H1 (cell line): Measurements from ENCODE around the gene STXBP6. TPM values are rescaled to one million over a fixed set of nuclear protein-coding genes. Genes with fewer than 3 reads are reported as not detected.

Experiments
- CTCF ChIA-PET: fragments of 300-600 bp; sonication (Branson Sonifier 250); formaldehyde crosslinking; loops from one replicate; lab custom pipeline; 2021; ENCODE audit not compliant: partially characterized antibody; lab: Charles Lee
- POLR2A ChIA-PET: fragments of 300-600 bp; sonication (Branson Sonifier 250); formaldehyde crosslinking; loops from one replicate; lab custom pipeline; 2021; ENCODE audit warnings: inconsistent platforms; ENCODE audit not compliant: partially characterized antibody; lab: Charles Lee
- DNase-seq, 2 experiments: peaks; one replicate each; pipeline versions ENCODE4 v3.0.0 to v3.0.0-alpha.2; 2010 to 2022; ENCODE audit warnings: low spot score in 2 of 2, low read depth in 1 of 2, mixed read lengths in 1 of 2
- FAIRE-seq: peaks from 2 replicates; lab custom pipeline; 2011; peaks lifted over from hg19 to GRCh38; lab: Jason Lieb, UNC
- H2AFZ ChIP-seq: 2 replicates; pipeline ENCODE4 v1.8.1; 2012; ENCODE audit warnings: low read length, inconsistent platforms
- H2AK5ac ChIP-seq: 2 replicates; pipeline ENCODE4 v1.6.1; 2013; ENCODE audit warnings: low read depth, low read length
- H2BK120ac ChIP-seq: replicated peaks from 2 replicates; pipeline ENCODE3; 2013; ENCODE audit warnings: low read depth, low read length, inconsistent platforms
- H2BK12ac ChIP-seq: 2 replicates; pipeline ENCODE4 v1.6.1; 2013; ENCODE audit warnings: low read depth, low read length
- H2BK15ac ChIP-seq: 2 replicates; pipeline ENCODE4 v1.6.1; 2013; ENCODE audit warnings: low read length
- H2BK20ac ChIP-seq: 2 replicates; pipeline ENCODE4 v1.6.1; 2013; ENCODE audit warnings: low read length
- H2BK5ac ChIP-seq: 2 replicates; pipeline ENCODE4 v1.6.1; 2013; ENCODE audit warnings: low read depth, low read length
- H3K14ac ChIP-seq: 2 replicates; pipeline ENCODE4 v1.6.1; 2013; ENCODE audit warnings: inconsistent platforms; ENCODE audit not compliant: insufficient read length
- H3K18ac ChIP-seq: 2 replicates; pipeline ENCODE4 v1.6.1; 2013; ENCODE audit warnings: low read length; ENCODE audit errors: extremely low read depth
- H3K23ac ChIP-seq: 2 replicates; pipeline ENCODE4 v1.6.1; 2013; ENCODE audit warnings: inconsistent platforms; ENCODE audit not compliant: insufficient read length
- H3K23me2 ChIP-seq: 2 replicates; pipeline ENCODE4 v1.6.1; 2013; ENCODE audit warnings: low read depth, low read length
- H3K27ac ChIP-seq: 2 replicates; pipeline ENCODE4 v1.6.1; 2011; ENCODE audit warnings: low read depth, low read length, inconsistent platforms
- H3K27me3 ChIP-seq, 4 experiments: replicated peaks in 1 of 4; 1 replicate in 1 of 4; 2 replicates in 3 of 4; pipeline versions ENCODE4 v1.6.1 to v1.8.1; 2011 to 2013; ENCODE audit warnings: low read length in 3 of 4, mild to moderate bottlenecking in 3 of 4, inconsistent platforms in 2 of 4, mixed read lengths in 2 of 4, moderate library complexity in 1 of 4; ENCODE audit not compliant: control insufficient read depth in 3 of 4, insufficient read depth in 3 of 4; ENCODE audit errors: extremely low read depth in 1 of 4
- H3K36me3 ChIP-seq, 4 experiments: 2 replicates each; pipeline versions ENCODE4 v1.6.1 to v1.8.1; 2011 to 2013; ENCODE audit warnings: mild to moderate bottlenecking in 4 of 4, low read length in 3 of 4, moderate library complexity in 2 of 4, control low read depth in 1 of 4, inconsistent platforms in 1 of 4; ENCODE audit not compliant: insufficient read depth in 4 of 4, control insufficient read depth in 2 of 4
- H3K4ac ChIP-seq: replicated peaks from 2 replicates; pipeline ENCODE3; 2013; ENCODE audit warnings: low read length, low read depth, mixed read lengths, inconsistent platforms; ENCODE audit not compliant: insufficient read length
- H3K4me1 ChIP-seq, 4 experiments: replicated peaks in 1 of 4; 1 replicate in 1 of 4; 2 replicates in 3 of 4; pipeline versions ENCODE4 v1.6.1 to v1.8.1; 2011 to 2013; ENCODE audit warnings: low read length in 3 of 4, inconsistent platforms in 2 of 4, mixed read lengths in 1 of 4; ENCODE audit not compliant: insufficient read depth in 4 of 4, control insufficient read depth in 3 of 4
- H3K4me2 ChIP-seq, 2 experiments: 2 replicates each; pipeline versions ENCODE4 v1.6.1 to v1.8.1; 2011 to 2013; ENCODE audit warnings: low read depth in 2 of 2, low read length in 2 of 2, control low read depth in 1 of 2, inconsistent platforms in 1 of 2, mild to moderate bottlenecking in 1 of 2; ENCODE audit not compliant: insufficient read depth in 1 of 2
- H3K4me3 ChIP-seq, 4 experiments: fragments of 200-600, 300-600 bp in 1 of 4; sonication (generic), shearing (Covaris generic), sonication (Bioruptor Twin) in 1 of 4; 2 replicates each; pipeline versions ENCODE4 v1.5.1 to v1.8.1; 2011 to 2016; ENCODE audit warnings: low read length in 4 of 4, low read depth in 3 of 4, control low read depth in 2 of 4, inconsistent platforms in 2 of 4, mild to moderate bottlenecking in 2 of 4, mixed read lengths in 1 of 4, moderate library complexity in 1 of 4; ENCODE audit not compliant: insufficient read depth in 2 of 4; ENCODE audit errors: extremely low read depth in 1 of 4
- H3K56ac ChIP-seq: replicated peaks from 2 replicates; pipeline ENCODE3; 2013; ENCODE audit warnings: low read depth, mild to moderate bottlenecking, mixed read lengths, low read length, inconsistent platforms; ENCODE audit not compliant: insufficient read length
- H3K79me1 ChIP-seq: 2 replicates; pipeline ENCODE4 v1.6.1; 2013; ENCODE audit warnings: low read depth, low read length, control low read depth
- H3K79me2 ChIP-seq, 2 experiments: 2 replicates each; pipeline versions ENCODE4 v1.6.1 to v1.8.1; 2012 to 2013; ENCODE audit warnings: low read length in 2 of 2, mild to moderate bottlenecking in 2 of 2, inconsistent platforms in 1 of 2; ENCODE audit not compliant: insufficient read depth in 2 of 2, control insufficient read depth in 1 of 2
- H3K9ac ChIP-seq, 4 experiments: replicated peaks in 1 of 4; 1 replicate in 1 of 4; 2 replicates in 3 of 4; pipeline versions ENCODE4 v1.6.1 to v1.8.1; 2011 to 2013; ENCODE audit warnings: low read depth in 3 of 4, low read length in 3 of 4, control low read depth in 2 of 4, mild to moderate bottlenecking in 2 of 4, moderate library complexity in 2 of 4, inconsistent platforms in 1 of 4; ENCODE audit errors: extremely low read depth in 1 of 4
- H3K9me3 ChIP-seq, 2 experiments: 2 replicates each; pipeline versions ENCODE4 v1.6.1 to v1.8.1; 2012 to 2013; ENCODE audit warnings: mild to moderate bottlenecking in 2 of 2, moderate library complexity in 2 of 2, control low read depth in 1 of 2, inconsistent platforms in 1 of 2, low read depth in 1 of 2, low read length in 1 of 2, mixed read lengths in 1 of 2; ENCODE audit not compliant: insufficient read depth in 2 of 2
- H4K20me1 ChIP-seq, 2 experiments: replicated peaks in 1 of 2; 2 replicates each; pipeline versions ENCODE3 to v1.8.1; 2011 to 2013; ENCODE audit warnings: inconsistent platforms in 2 of 2, low read length in 2 of 2, mild to moderate bottlenecking in 1 of 2; ENCODE audit not compliant: insufficient read depth in 2 of 2, control insufficient read depth in 1 of 2
- H4K5ac ChIP-seq: 2 replicates; pipeline ENCODE4 v1.6.1; 2013; ENCODE audit warnings: low read length, low read depth, mixed read lengths, inconsistent platforms; ENCODE audit not compliant: insufficient read length
- H4K8ac ChIP-seq: 2 replicates; pipeline ENCODE4 v1.8.0; 2013; ENCODE audit warnings: mild to moderate bottlenecking, moderate library complexity, low read length, inconsistent platforms; ENCODE audit not compliant: insufficient read depth; ENCODE audit errors: extremely low read depth
- H4K91ac ChIP-seq: replicated peaks from 2 replicates; pipeline ENCODE3; 2013; ENCODE audit warnings: low read length, mixed read lengths, inconsistent platforms; ENCODE audit not compliant: insufficient read length
- BRCA1 ChIP-seq: IDR thresholded peaks from 2 replicates; pipeline ENCODE4 v1.6.1; 2012; ENCODE audit warnings: low read depth, low read length, improper control_type of control experiment
- CEBPB ChIP-seq: IDR thresholded peaks from 2 replicates; pipeline ENCODE4 v1.6.1; 2012; ENCODE audit warnings: low read depth, low read length
- CREB1 ChIP-seq: IDR thresholded peaks from 2 replicates; pipeline ENCODE4 v1.6.1; 2012; ENCODE audit warnings: inconsistent platforms
- EP300 ChIP-seq, 2 experiments: IDR thresholded peaks; 1 replicate in 1 of 2; 2 replicates in 1 of 2; pipeline ENCODE4 v1.6.1; 2011 to 2012; ENCODE audit warnings: low read depth in 2 of 2, low read length in 2 of 2, mild to moderate bottlenecking in 2 of 2, borderline replicate concordance in 1 of 2, inconsistent platforms in 1 of 2, moderate library complexity in 1 of 2
- FOSL1 ChIP-seq: IDR thresholded peaks from 2 replicates; pipeline ENCODE4 v1.6.1; 2011; ENCODE audit warnings: mild to moderate bottlenecking, low read depth, low read length, moderate library complexity; ENCODE audit not compliant: insufficient read depth
- JUN ChIP-seq: IDR thresholded peaks from 2 replicates; pipeline ENCODE4 v1.6.1; 2011; ENCODE audit warnings: low read depth, mild to moderate bottlenecking, improper control_type of control experiment, low read length
- JUND ChIP-seq: IDR thresholded peaks from 2 replicates; pipeline ENCODE4 v1.6.1; 2011; ENCODE audit warnings: mild to moderate bottlenecking, improper control_type of control experiment, low read length
- KDM1A ChIP-seq: fragments of 200-600, 300-600 bp; sonication (generic); IDR thresholded peaks from 2 replicates; pipeline ENCODE4 v1.7.1; 2016; ENCODE audit warnings: mild to moderate bottlenecking, low read length, borderline replicate concordance
- KDM4A ChIP-seq: IDR thresholded peaks from one replicate; pipeline ENCODE4 v1.7.1; 2012; ENCODE audit warnings: low read depth, mild to moderate bottlenecking, moderate library complexity, low read length, inconsistent platforms; ENCODE audit not compliant: severe bottlenecking
- KDM5A ChIP-seq: fragments of 200-600 bp; IDR thresholded peaks from 2 replicates; pipeline ENCODE4 v1.7.1; 2012; ENCODE audit warnings: mild to moderate bottlenecking, low read length, inconsistent platforms, mixed read lengths
- MAFK ChIP-seq: IDR thresholded peaks from 2 replicates; pipeline ENCODE4 v1.6.1; 2012; ENCODE audit warnings: low read depth, mild to moderate bottlenecking, improper control_type of control experiment, low read length
- NANOG ChIP-seq: IDR thresholded peaks from 2 replicates; pipeline ENCODE4 v1.6.1; 2011; ENCODE audit warnings: low read length, low read depth, mild to moderate bottlenecking, inconsistent platforms; ENCODE audit not compliant: insufficient read depth, poor library complexity, severe bottlenecking
- SIRT6 ChIP-seq: IDR thresholded peaks from one replicate; pipeline ENCODE4 v1.7.1; 2012; ENCODE audit warnings: low read length, inconsistent platforms
- SUZ12 ChIP-seq: fragments of 200-600 bp; sonication (generic); IDR thresholded peaks from 2 replicates; pipeline ENCODE4 v1.6.1; 2012; ENCODE audit warnings: mild to moderate bottlenecking, inconsistent platforms, low read length, moderate library complexity, mixed read lengths
- TBP ChIP-seq: IDR thresholded peaks from 2 replicates; pipeline ENCODE4 v1.6.1; 2011; ENCODE audit warnings: low read depth, low read length, improper control_type of control experiment
- YY1 ChIP-seq: IDR thresholded peaks from 2 replicates; pipeline ENCODE4 v1.6.1; 2011; ENCODE audit warnings: low read depth, mild to moderate bottlenecking, low read length
- WGBS, 2 experiments: shearing (Covaris generic) in 1 of 2; methylation state at CpG; one replicate each; pipeline versions ENCODE4 v1.1.6 to v1.1.7; 2013 to 2015; ENCODE audit warnings: low lambda C conversion rate in 2 of 2, mixed read lengths in 2 of 2, inconsistent platforms in 1 of 2, low coverage in 1 of 2, missing lambda C conversion rate in 1 of 2; ENCODE audit not compliant: insufficient replicate concordance in 2 of 2, insufficient coverage in 1 of 2, insufficient read length in 1 of 2; ENCODE audit errors: extremely low coverage in 1 of 2, missing lambda C conversion rate in 1 of 2; 5-methylcytosine and 5-hydroxymethylcytosine counted together
- polyA plus RNA-seq, 7 experiments: library from polyadenylated mRNA; depleted of rRNA in 3 of 7; stranded (reverse) in 5 of 7; unstranded in 2 of 7; fragments of >200 nt in 5 of 7; fragments of 200-250 nt in 2 of 7; gene quantifications; 1 replicate in 5 of 7; 2 replicates in 1 of 7; 4 replicates in 1 of 7; pipeline versions ENCODE4 v1.2.1 to v1.2.3, GENCODE V29; 2011 to 2013; ENCODE audit warnings: missing spikeins in 2 of 7, mixed read lengths in 2 of 7
- total RNA-seq: library from RNA; stranded (reverse); fragmentation: NEBNext Ultra II Directional; extraction: Animal tissue kit (Norgen Biotek cat#: 25700); gene quantifications from 2 replicates; pipeline ENCODE4 v1.2.1, GENCODE V29; 2021

Gene STXBP6
- total and polyA plus RNA-seq, 2 of the 8 experiments (the other 6 are each of a cell fraction or from before 2014, with no cell fraction given), result 9.4 to 18.1 TPM

GRCh38 chr14:24995016-24995415 lies 54.9 kb downstream of the STXBP6 start:
- POLR2A ChIA-PET, result no interaction called here
- TF ChIP-seq FOSL1 (no peak), CEBPB (no peak), TBP (no peak), SUZ12 (no peak), JUND (no peak), KDM1A (no peak), YY1 (no peak), BRCA1 (no peak), CREB1 (no peak), KDM4A (no peak), SIRT6 (no peak), NANOG (no peak), MAFK (no peak), EP300 (IDR thresholded peaks at IDR 0.05; ENCODE audit: borderline replicate concordance in 1 of 2, low read depth in 2 of 2, low read length in 2 of 2) (no peak), KDM5A (no peak), JUN (no peak)

More at GRCh38 chr14:24995016-24995415, 54.9 kb downstream of the STXBP6 start:
- Histone ChIP-seq H3K4me2 (no peak overlapping the region), H3K4ac (no peak overlapping the region), H3K4me1 (peaks cover 0 to 2% (median 0%) of the 10 kb centered on the region in 4 experiments; a peak in 1 of 7 replicates), H2BK120ac (no peak overlapping the region), H3K4me3 (no peak overlapping the region), H3K27ac (no peak overlapping the region), H3K14ac (no peak overlapping the region), H4K91ac (no peak overlapping the region), H2AK5ac (no peak overlapping the region), H3K18ac (no peak overlapping the region), H4K20me1 (no peaks in the 10 kb centered on the region), H3K23ac (no peak overlapping the region), H3K9ac (no peak overlapping the region), H3K79me1 (peaks cover 3% of the 10 kb centered on the region; the same call in 1 of the 2 replicates), H3K79me2 (no peaks in the 10 kb centered on the region), H2BK15ac (no peak overlapping the region), H3K36me3 (no peaks in the 10 kb centered on the region), H2BK20ac (no peak overlapping the region), H3K27me3 (no peaks in the 10 kb centered on the region), H2AFZ (no peak overlapping the region), H2BK12ac (no peak overlapping the region), H3K23me2 (no peaks in the 10 kb centered on the region), H3K9me3 (peaks cover 0 to 2% of the 10 kb centered on the region in 2 experiments; a peak in 1 of 4 replicates), H2BK5ac (no peak overlapping the region), H4K8ac (no peak overlapping the region), H4K5ac (no peak overlapping the region), H3K56ac (no peak overlapping the region)
- CTCF ChIA-PET, result interaction anchor here (2.0 kb wide), 1 partner anchor 285 kb away, joined by 5 read pairs; no protein-coding TSS in a partner anchor
- DNase-seq (no peak), FAIRE-seq (no peak)
- WGBS, 2 experiments, result 88% methylated on average over 4 of the region's 4 CpGs; no CpG with 5 or more reads in 1 of the 2 experiments
